Esophagus muscularis mucosa (tissue), 4 donors: Measurements from ENCODE around the gene KIR2DL3. TPM values are rescaled to one million over a fixed set of nuclear protein-coding genes. Genes with fewer than 3 reads are reported as not detected.
"Not testable (repeated sequence)": the region's sequence is repeated elsewhere in the genome, so short reads cannot be mapped to it uniquely, and the experiment has no call there.

ENCODE experiments used
- DNase-seq: peaks from one replicate; pipeline ENCODE4 v3.0.0-alpha.2; 2017; ENCODE audit errors: extremely low spot score
- H3K27ac ChIP-seq, 4 donors: fragments of 200-600 bp; sonication (generic); replicated peaks in 1 of 4; 1 replicate in 3 of 4; 2 replicates in 1 of 4; pipeline ENCODE4 v1.5.1; 2016 to 2019; ENCODE audit warnings: mild to moderate bottlenecking in 1 of 4
- H3K27me3 ChIP-seq, 4 donors: fragments of 200-600 bp; sonication (generic); one replicate each; pipeline versions ENCODE4 v1.5.1 to v1.6.0; 2016 to 2019
- H3K36me3 ChIP-seq, 4 donors: fragments of 200-600 bp; sonication (generic); one replicate each; pipeline ENCODE4 v1.5.1; 2016 to 2019
- H3K4me1 ChIP-seq, 4 donors: fragments of 200-600 bp; sonication (generic); one replicate each; pipeline ENCODE4 v1.5.1; 2016 to 2019
- H3K4me3 ChIP-seq, 4 donors: fragments of 200-600 bp; sonication (generic); 1 replicate in 2 of 4; 2 replicates in 2 of 4; pipeline ENCODE4 v1.5.1; 2016 to 2019; ENCODE audit warnings: mild to moderate bottlenecking in 4 of 4, moderate library complexity in 1 of 4
- H3K9me3 ChIP-seq, 4 donors: fragments of 200-600 bp; sonication (generic); 1 replicate in 3 of 4; 2 replicates in 1 of 4; pipeline ENCODE4 v1.5.1; 2016 to 2019
- CTCF ChIP-seq, 3 experiments: fragments of 200-600 bp in 2 of 3; fragments of 450-650 bp in 1 of 3; sonication (generic) in 2 of 3; IDR thresholded peaks; one replicate each; pipeline ENCODE4 v1.5.1; 2017 to 2019; ENCODE audit warnings: antibody characterized with exemption in 3 of 3, mild to moderate bottlenecking in 2 of 3, moderate library complexity in 1 of 3
- EP300 ChIP-seq: sonication (generic); formaldehyde crosslinking; IDR thresholded peaks from one replicate; pipeline ENCODE4 v1.6.1; 2017; ENCODE audit warnings: antibody characterized with exemption
- POLR2A ChIP-seq: fragments of 450-650 bp; IDR thresholded peaks from one replicate; pipeline ENCODE4 v1.6.1; 2017; ENCODE audit warnings: antibody characterized with exemption, moderate library complexity, mild to moderate bottlenecking, low read depth
- POLR2AphosphoS5 ChIP-seq, 2 donors: sonication (generic); formaldehyde crosslinking; IDR thresholded peaks; one replicate each; pipeline ENCODE4 v1.6.1; 2017; ENCODE audit warnings: antibody characterized with exemption in 2 of 2
- WGBS: methylation state at CpG from one replicate; pipeline ENCODE4 v1.1.5; 2018; 5-methylcytosine and 5-hydroxymethylcytosine counted together
- intact Hi-C: fragments of 100-400 bp; cut with DNase I; formaldehyde crosslinking; loops from one replicate; pipeline ENCODE4 v1.15.1; 2023
- total RNA-seq, 4 donors: library from RNA; depleted of rRNA; stranded (reverse); fragments of >200 nt; gene quantifications; one replicate each; pipeline versions ENCODE4 v1.1.0 to v1.2.1, GENCODE V29; 2016

The KIR2DL3 gene
- total RNA-seq, 4 donors from 2014 or later: not detected

- no peak for TF ChIP-seq CTCF (IDR thresholded peaks at IDR 0.05)
- no peak for TF ChIP-seq POLR2A
- TF ChIP-seq EP300: no peak
- no peak for TF ChIP-seq POLR2AphosphoS5 (IDR thresholded peaks at IDR 0.05)
- Histone ChIP-seq H3K9me3 (no peaks in the 10 kb centered on the region), H3K36me3 (no peaks in the 10 kb centered on the region), H3K27ac (no peak overlapping the region), H3K27me3 (peaks cover 0 to 26% (median 0%) of the 10 kb centered on the region in 4 donors), H3K4me3 (no peak overlapping the region), H3K4me1 (no peaks in the 10 kb centered on the region)
- no peak for DNase-seq
- WGBS: 71% methylated on average over 15 of the region's 18 CpGs
- intact Hi-C loops: no loop called here
These were observed 28.9 kb upstream of the KIR2DL3 start for GRCh38 chr19:54709212-54709948.

GRCh38 chr19:54709956-54710355, 28.4 kb upstream of the KIR2DL3 start:
- intact Hi-C loops, H3K4me1 ChIP-seq, DNase-seq, H3K9me3 ChIP-seq, H3K4me3 ChIP-seq, H3K36me3 ChIP-seq, H3K27ac ChIP-seq: not testable (repeated sequence)
- peaks cover 0 to 20% (median 0%) of the 10 kb centered on the region in 4 donors for H3K27me3 ChIP-seq
- WGBS: 37% methylated on average over 7 of the region's 13 CpGs

GRCh38 chr19:54724142-54724541, 14.2 kb upstream of the KIR2DL3 start, which contains the start of gene KIR3DL3:
TSS of gene KIR3DL3 (plus strand) at chr19:54724442. CDS start at chr19:54724497, 55 bp downstream.
- H3K4me3 ChIP-seq: no peak within 1 kb of the TSS
- peaks cover 0 to 35% (median 30%) of the 10 kb centered on the region in 4 donors for H3K9me3 ChIP-seq
- no peak for DNase-seq
- H3K27me3 ChIP-seq: no peaks in the 10 kb centered on the region
- intact Hi-C loops: no loop called here
- TF ChIP-seq POLR2A (no peak), CTCF (IDR thresholded peaks at IDR 0.05) (no peak), EP300 (no peak)
- H3K36me3 ChIP-seq: no peaks in the 10 kb centered on the region
- WGBS: 87% methylated on average over 9 of the region's 9 CpGs
- no peak within 1 kb of the TSS for H3K27ac ChIP-seq
- H3K4me1 ChIP-seq: no peaks in the 10 kb centered on the region

GRCh38 chr19:54724644-54725043, 13.7 kb upstream of the KIR2DL3 start:
- intact Hi-C loops: no loop called here
- Histone ChIP-seq H3K4me1 (no peaks in the 10 kb centered on the region), H3K36me3 (no peaks in the 10 kb centered on the region), H3K27me3 (no peaks in the 10 kb centered on the region), H3K4me3 (no peak overlapping the region), H3K27ac (no peak overlapping the region), H3K9me3 (peaks cover 0 to 32% (median 26%) of the 10 kb centered on the region in 4 donors)
- WGBS: 81% methylated on average over 3 of the region's 3 CpGs
- DNase-seq: no peak
- TF ChIP-seq EP300: no peak
- TF ChIP-seq POLR2A: no peak
- TF ChIP-seq POLR2AphosphoS5 (IDR thresholded peaks at IDR 0.05): no peak
- TF ChIP-seq CTCF (IDR thresholded peaks at IDR 0.05): no peak

GRCh38 chr19:54725321-54725720, 13.0 kb upstream of the KIR2DL3 start:
- DNase-seq: no peak
- intact Hi-C loops: no loop called here
- WGBS: 79% methylated on average over 7 of the region's 7 CpGs
- no peak overlapping the region for H3K4me3 ChIP-seq
- H3K9me3 ChIP-seq: peaks cover 0 to 27% (median 21%) of the 10 kb centered on the region in 4 donors
- H3K36me3 ChIP-seq: no peaks in the 10 kb centered on the region
- TF ChIP-seq CTCF (IDR thresholded peaks at IDR 0.05) (no peak), POLR2AphosphoS5 (IDR thresholded peaks at IDR 0.05) (no peak), POLR2A (no peak), EP300 (no peak)
- no peak overlapping the region for H3K27ac ChIP-seq
- no peaks in the 10 kb centered on the region for H3K27me3 ChIP-seq
- no peaks in the 10 kb centered on the region for H3K4me1 ChIP-seq
